OCI-LY1 (cell line): Measurements from ENCODE around the gene FABP6.

Experiments used
- H2AFZ ChIP-seq: fragments of 200-600 bp; sonication (generic), shearing (Covaris generic); 2 replicates; pipeline ENCODE4 v1.6.0; 2014; ENCODE audit warnings: antibody characterized with exemption, mild to moderate bottlenecking, low read length
- H3F3A ChIP-seq: fragments of 200-600 bp; sonication (generic), shearing (Covaris generic); 2 replicates; pipeline ENCODE4 v1.6.0; 2014; ENCODE audit warnings: mild to moderate bottlenecking, antibody characterized with exemption, low read length, moderate library complexity; ENCODE audit not compliant: insufficient read depth
- H3K27ac ChIP-seq: fragments of 200-600 bp; sonication (generic); 2 replicates; pipeline ENCODE4 v1.5.1; 2014; ENCODE audit warnings: low read length, mixed run types, mild to moderate bottlenecking, low read depth; ENCODE audit not compliant: poor library complexity, severe bottlenecking
- H3K27me3 ChIP-seq: fragments of 200-600 bp; sonication (generic); 2 replicates; pipeline ENCODE4 v1.6.0; 2014; ENCODE audit warnings: antibody characterized with exemption, mild to moderate bottlenecking, low read length, moderate library complexity; ENCODE audit not compliant: insufficient read depth
- H3K36me3 ChIP-seq: fragments of 200-600 bp; sonication (generic); 2 replicates; pipeline ENCODE4 v1.6.1; 2014; ENCODE audit warnings: mild to moderate bottlenecking, antibody characterized with exemption, low read length, moderate library complexity, mixed read lengths; ENCODE audit not compliant: insufficient read depth
- H3K4me1 ChIP-seq: fragments of 200-600 bp; sonication (generic); 2 replicates; pipeline ENCODE4 v1.5.1; 2014; ENCODE audit warnings: mild to moderate bottlenecking, low read length, moderate library complexity; ENCODE audit not compliant: insufficient read depth, severe bottlenecking
- H3K4me2 ChIP-seq: fragments of 200-600 bp; sonication (generic), shearing (Covaris generic); 2 replicates; pipeline ENCODE4 v1.6.1; 2014; ENCODE audit warnings: low read length
- H3K4me3 ChIP-seq: fragments of 200-600 bp; sonication (generic); 2 replicates; pipeline ENCODE4 v1.5.1; 2014; ENCODE audit warnings: low read length, low read depth, mild to moderate bottlenecking, mixed read lengths; ENCODE audit not compliant: poor library complexity, severe bottlenecking
- H3K79me2 ChIP-seq: fragments of 200-600 bp; shearing (Covaris generic); 2 replicates; pipeline ENCODE4 v1.6.1; 2016; ENCODE audit warnings: mixed run types, low read length, mixed read lengths; ENCODE audit not compliant: insufficient read depth
- H3K9ac ChIP-seq: fragments of 200-600 bp; sonication (generic), shearing (Covaris generic); 2 replicates; pipeline ENCODE4 v1.6.1; 2014; ENCODE audit warnings: mild to moderate bottlenecking, low read length, mixed read lengths
- H3K9me2 ChIP-seq: fragments of 200-600 bp; sonication (generic), shearing (Covaris generic); 2 replicates; pipeline ENCODE4 v1.6.1; 2014; ENCODE audit warnings: low read depth, mild to moderate bottlenecking, low read length, mixed read lengths
- H3K9me3 ChIP-seq: fragments of 200-600 bp; shearing (Covaris generic); 2 replicates; pipeline ENCODE4 v1.6.1; 2014; ENCODE audit warnings: low read length, mixed read lengths
- H4K20me1 ChIP-seq: fragments of 200-600 bp; sonication (generic), shearing (Covaris generic); 2 replicates; pipeline ENCODE4 v1.6.0; 2016; ENCODE audit warnings: mild to moderate bottlenecking, low read length; ENCODE audit not compliant: insufficient read depth
- CTCF ChIP-seq: fragments of 200-600 bp; sonication (generic), shearing (Covaris generic); IDR thresholded peaks from 2 replicates; pipeline ENCODE4 v1.5.1; 2017; ENCODE audit warnings: mild to moderate bottlenecking, antibody characterized with exemption, low read length, moderate library complexity, mixed read lengths
- EZH2 ChIP-seq: fragments of 200-600 bp; sonication (generic), shearing (Covaris generic); IDR thresholded peaks from 2 replicates; pipeline ENCODE4 v1.8.0; 2017; ENCODE audit warnings: borderline replicate concordance, mixed run types, mild to moderate bottlenecking, antibody characterized with exemption, low read length, moderate library complexity, mixed read lengths

FABP6 gene

GRCh38 chr5:160272889-160273288 lies 43.6 kb downstream of the FABP6 start:
- Histone ChIP-seq H3F3A (no peaks in the 10 kb centered on the region), H4K20me1 (no peaks in the 10 kb centered on the region), H3K27me3 (no peaks in the 10 kb centered on the region; the same call in 1 of the 2 replicates), H3K27ac (no peak overlapping the region), H2AFZ (no peak overlapping the region), H3K4me3 (no peak overlapping the region), H3K9me2 (no peaks in the 10 kb centered on the region), H3K36me3 (no peaks in the 10 kb centered on the region), H3K79me2 (no peaks in the 10 kb centered on the region), H3K9me3 (no peaks in the 10 kb centered on the region), H3K9ac (no peak overlapping the region), H3K4me1 (peaks cover 7% of the 10 kb centered on the region), H3K4me2 (no peak overlapping the region)
- no peak for TF ChIP-seq CTCF
- TF ChIP-seq EZH2: no peak

DNA sequence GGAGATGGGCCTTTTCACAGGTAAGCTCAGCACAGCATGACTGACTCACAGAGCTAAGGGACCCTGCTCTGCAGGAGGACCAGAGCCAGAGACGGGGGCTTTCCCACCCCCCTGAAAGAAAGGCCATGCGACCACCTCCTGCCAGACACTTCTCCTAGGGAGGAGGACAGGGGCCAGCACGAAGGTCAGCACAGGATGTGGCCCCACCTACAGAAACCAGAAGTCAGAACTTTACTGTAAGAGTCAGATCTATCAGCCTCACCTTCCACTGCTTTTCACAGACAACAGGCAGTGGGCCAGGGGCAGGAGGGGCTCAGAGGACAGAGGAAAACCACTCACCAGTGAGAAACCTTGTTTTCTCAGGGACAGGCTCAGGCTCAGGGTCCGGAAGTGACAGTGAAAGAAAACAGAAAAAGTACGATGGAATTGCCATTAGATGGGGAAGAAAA lies 45.2 kb downstream of the FABP6 start:
- H3K27ac ChIP-seq: no peak overlapping the region
- no peaks in the 10 kb centered on the region for H3K36me3 ChIP-seq

GRCh38 chr5:160278343-160278742 lies 49.0 kb downstream of the FABP6 start:
- no peak overlapping the region for H3K27ac ChIP-seq
- H3K4me3 ChIP-seq: no peak overlapping the region
- H3K9me2 ChIP-seq: no peaks in the 10 kb centered on the region
- no peaks in the 10 kb centered on the region for H3K79me2 ChIP-seq
- TF ChIP-seq CTCF (no peak), EZH2 (no peak)
- no peaks in the 10 kb centered on the region for H4K20me1 ChIP-seq
- no peak overlapping the region for H3K9ac ChIP-seq
- no peaks in the 10 kb centered on the region for H3F3A ChIP-seq
- H3K4me1 ChIP-seq: no peaks in the 10 kb centered on the region
- H3K4me2 ChIP-seq: no peak overlapping the region
- no peaks in the 10 kb centered on the region for H3K9me3 ChIP-seq
- no peaks in the 10 kb centered on the region for H3K27me3 ChIP-seq
- no peak overlapping the region for H2AFZ ChIP-seq
- H3K36me3 ChIP-seq: no peaks in the 10 kb centered on the region

More for the DNA sequence above, 45.2 kb downstream of the FABP6 start:
- Histone ChIP-seq H3K9me2 (no peaks in the 10 kb centered on the region), H3K79me2 (no peaks in the 10 kb centered on the region), H4K20me1 (no peaks in the 10 kb centered on the region), H3K9ac (no peak overlapping the region), H3K4me3 (no peak overlapping the region), H3K9me3 (no peaks in the 10 kb centered on the region), H3K27me3 (no peaks in the 10 kb centered on the region; the same call in 1 of the 2 replicates), H2AFZ (no peak overlapping the region), H3K4me2 (no peak overlapping the region), H3F3A (no peaks in the 10 kb centered on the region), H3K4me1 (peaks cover 7% of the 10 kb centered on the region)
- TF ChIP-seq EZH2 (no peak), CTCF (no peak)
